Urinary bladder (tissue), 4 donors: ENCODE measurements around the gene MMP17. TPM values are rescaled to one million over a fixed set of nuclear protein-coding genes. Genes with fewer than 3 reads are reported as not detected.

Experiments used
- DNase-seq: peaks from one replicate; pipeline ENCODE4 v3.0.0-alpha.2; 2015; ENCODE audit errors: extremely low spot score
- H3K27ac ChIP-seq: one replicate; pipeline ENCODE4 v1.5.1; 2013; ENCODE audit warnings: low read depth, mild to moderate bottlenecking, moderate library complexity
- H3K36me3 ChIP-seq: one replicate; pipeline ENCODE4 v1.6.1; 2013; ENCODE audit warnings: mild to moderate bottlenecking, moderate library complexity; ENCODE audit not compliant: insufficient read depth
- H3K4me1 ChIP-seq: one replicate; pipeline ENCODE4 v1.6.1; 2013; ENCODE audit warnings: mild to moderate bottlenecking, moderate library complexity; ENCODE audit not compliant: insufficient read depth
- H3K4me3 ChIP-seq: one replicate; pipeline ENCODE4 v1.5.1; 2013; ENCODE audit warnings: low read depth, low read length
- WGBS: extraction: QIAGEN DNeasy Blood & Tissue Kit; methylation state at CpG from one replicate; pipeline ENCODE4 v1.1.7; 2013; 5-methylcytosine and 5-hydroxymethylcytosine counted together
- polyA plus RNA-seq: library from polyadenylated mRNA; stranded (reverse); fragments of 200-250 nt; gene quantifications from one replicate; pipeline ENCODE4 v1.2.3, GENCODE V29; 2013
- total RNA-seq: library from RNA; depleted of rRNA; stranded (reverse); fragments of >200 nt; gene quantifications from one replicate; pipeline ENCODE4 v1.2.3, GENCODE V29; 2014
- donor health status: healthy with polysubstance abuse.
- donor health status: healthy.

The MMP17 gene
- total and polyA plus RNA-seq, 2 donors = 3.9 to 6.9 TPM

DNA sequence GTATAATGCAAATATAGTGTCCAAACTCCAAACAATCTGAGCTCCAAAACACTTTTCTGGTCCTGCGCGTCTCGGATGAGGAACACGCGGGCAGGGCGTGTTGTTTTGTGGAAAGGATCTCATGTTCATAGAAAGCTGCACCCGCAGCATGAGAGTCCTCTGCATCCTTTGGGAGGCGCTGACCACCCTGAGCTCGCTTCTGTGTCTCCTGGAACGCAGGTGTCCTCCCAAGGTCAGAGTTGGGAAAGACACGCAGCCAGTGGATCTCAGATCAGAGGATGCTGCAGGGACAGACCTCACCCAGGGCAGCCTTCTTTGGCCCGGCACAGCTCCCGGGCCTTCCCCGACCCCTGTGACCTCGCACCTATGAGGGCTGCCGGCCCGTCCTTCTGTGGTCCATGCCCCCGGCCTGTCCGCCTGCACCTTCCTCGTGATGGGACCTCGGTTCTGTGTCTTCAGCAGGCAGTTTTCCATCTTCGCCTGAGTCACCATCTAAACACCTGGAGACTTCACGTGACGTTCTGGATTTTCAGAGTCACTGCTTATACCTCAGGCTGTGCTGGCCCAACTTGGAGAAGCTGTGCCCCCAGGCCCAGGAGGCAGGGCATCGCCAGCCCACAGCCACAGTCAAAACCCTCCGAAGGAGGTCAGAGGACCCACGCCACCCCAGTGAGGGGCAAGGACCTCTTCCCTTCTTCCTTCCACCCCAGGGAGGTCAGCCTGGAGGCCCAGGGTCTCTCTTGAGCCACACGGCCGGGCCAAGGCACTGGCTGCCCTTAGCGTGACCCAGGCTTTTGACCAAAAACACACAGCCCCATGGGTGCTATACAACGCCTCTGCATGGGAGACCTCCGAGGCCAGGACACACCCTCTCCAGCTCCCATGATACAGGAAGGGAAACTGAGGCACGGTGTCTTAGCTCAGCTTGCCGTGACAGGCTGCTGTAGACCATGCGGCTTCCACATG, 25.9 kb downstream of the MMP17 start:
- Histone ChIP-seq H3K27ac (no peak overlapping the region), H3K4me3 (no peak overlapping the region), H3K4me1 (no peaks in the 10 kb centered on the region), H3K36me3 (no peaks in the 10 kb centered on the region)
- no peak for DNase-seq
- 82% methylated on average over 35 of the region's 35 CpGs for WGBS

DNA sequence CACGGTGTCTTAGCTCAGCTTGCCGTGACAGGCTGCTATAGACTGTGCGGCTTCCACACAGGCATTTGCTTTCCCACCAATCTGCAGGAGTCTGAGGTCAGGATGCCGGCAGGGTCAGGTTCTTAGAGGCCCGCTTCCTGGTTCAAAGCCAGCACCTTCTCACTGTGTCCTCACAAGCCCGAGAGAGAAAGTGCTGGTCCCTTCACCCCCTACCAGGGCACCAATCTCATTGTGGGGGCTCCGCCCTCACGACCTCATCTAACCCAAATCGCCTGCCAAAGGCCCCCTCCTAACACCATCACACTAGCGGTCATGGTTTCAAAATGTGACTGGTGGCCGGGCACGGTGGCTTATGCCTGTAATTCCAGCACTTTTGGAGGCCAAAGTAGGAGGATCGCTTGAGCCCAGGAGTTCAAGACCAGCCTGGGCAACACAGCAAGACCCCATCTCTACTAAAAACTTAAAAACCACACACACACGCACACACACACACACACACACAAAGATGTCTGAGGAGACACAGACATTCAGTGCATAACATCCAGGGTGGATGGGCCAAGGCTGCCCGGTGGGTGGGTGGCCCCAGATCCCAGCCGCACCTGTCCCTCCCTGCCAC, 26.8 kb downstream of the MMP17 start:
- Histone ChIP-seq H3K27ac (no peak overlapping the region), H3K4me3 (no peak overlapping the region), H3K4me1 (no peaks in the 10 kb centered on the region), H3K36me3 (no peaks in the 10 kb centered on the region)
- WGBS = 80% methylated on average over 16 of the region's 16 CpGs
- DNase-seq = no peak

- Histone ChIP-seq H3K36me3 (no peaks in the 10 kb centered on the region), H3K27ac (no peak overlapping the region), H3K4me1 (no peaks in the 10 kb centered on the region), H3K4me3 (no peak overlapping the region)
- DNase-seq = no peak
- 46% methylated on average over 30 of the region's 30 CpGs for WGBS
These were observed 27.4 kb downstream of the MMP17 start for GRCh38 chr12:131855521-131856142.

DNA sequence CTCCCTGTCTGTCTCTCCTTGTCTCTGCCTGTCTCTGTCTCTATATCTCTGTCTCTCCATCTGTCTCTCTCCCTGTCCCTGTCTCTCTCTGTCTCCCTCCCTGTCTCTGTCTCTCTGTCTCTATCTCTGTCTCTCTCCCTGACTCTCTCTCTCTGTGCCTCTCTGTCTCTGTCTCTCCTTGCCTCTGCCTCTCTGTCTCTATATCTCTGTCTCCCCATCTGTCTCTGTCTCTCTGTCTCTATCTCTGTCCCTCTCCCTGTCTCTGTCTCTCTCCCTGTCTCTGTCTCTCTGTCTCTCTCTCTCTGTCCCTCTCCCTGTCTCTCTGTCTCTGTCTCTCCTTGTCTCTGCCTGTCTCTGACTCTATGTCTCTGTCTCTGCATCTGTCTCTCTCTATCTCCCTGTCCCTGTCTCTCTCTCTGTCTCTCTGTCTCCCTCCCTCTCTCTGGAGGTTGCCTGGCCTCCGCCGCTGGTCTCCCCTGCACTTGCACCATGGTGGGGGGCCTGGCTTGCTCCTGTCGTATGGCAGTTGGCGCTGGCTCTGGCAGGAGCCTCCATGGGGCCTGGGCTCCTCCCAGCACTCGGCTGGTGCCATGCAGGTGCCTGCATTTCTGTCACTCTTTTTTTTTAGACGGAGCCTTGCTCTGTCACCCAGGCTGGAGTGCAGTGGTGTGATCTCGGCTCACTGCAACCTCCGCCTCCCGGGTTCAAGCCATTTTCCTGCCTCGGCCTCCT, 28.3 kb downstream of the MMP17 start:
- DNase-seq = no peak
- no peaks in the 10 kb centered on the region for H3K36me3 ChIP-seq
- H3K27ac ChIP-seq = no peak overlapping the region
- H3K4me3 ChIP-seq = no peak overlapping the region
- WGBS = 86% methylated on average over 10 of the region's 10 CpGs
- no peaks in the 10 kb centered on the region for H3K4me1 ChIP-seq

GRCh38 chr12:131857908-131858850, 30.0 kb downstream of the MMP17 start:
- no peak for DNase-seq
- no peak overlapping the region for H3K4me3 ChIP-seq
- 79% methylated on average over 21 of the region's 21 CpGs for WGBS
- no peaks in the 10 kb centered on the region for H3K4me1 ChIP-seq
- H3K27ac ChIP-seq = no peak overlapping the region
- H3K36me3 ChIP-seq = no peaks in the 10 kb centered on the region

GRCh38 chr12:131860472-131861260, 32.5 kb downstream of the MMP17 start:
- peak; percentile 33 for DNase-seq
- WGBS = 29% methylated on average over 22 of the region's 22 CpGs
- no peaks in the 10 kb centered on the region for H3K36me3 ChIP-seq
- no peak overlapping the region for H3K27ac ChIP-seq
- H3K4me3 ChIP-seq = no peak overlapping the region
- no peaks in the 10 kb centered on the region for H3K4me1 ChIP-seq

DNA sequence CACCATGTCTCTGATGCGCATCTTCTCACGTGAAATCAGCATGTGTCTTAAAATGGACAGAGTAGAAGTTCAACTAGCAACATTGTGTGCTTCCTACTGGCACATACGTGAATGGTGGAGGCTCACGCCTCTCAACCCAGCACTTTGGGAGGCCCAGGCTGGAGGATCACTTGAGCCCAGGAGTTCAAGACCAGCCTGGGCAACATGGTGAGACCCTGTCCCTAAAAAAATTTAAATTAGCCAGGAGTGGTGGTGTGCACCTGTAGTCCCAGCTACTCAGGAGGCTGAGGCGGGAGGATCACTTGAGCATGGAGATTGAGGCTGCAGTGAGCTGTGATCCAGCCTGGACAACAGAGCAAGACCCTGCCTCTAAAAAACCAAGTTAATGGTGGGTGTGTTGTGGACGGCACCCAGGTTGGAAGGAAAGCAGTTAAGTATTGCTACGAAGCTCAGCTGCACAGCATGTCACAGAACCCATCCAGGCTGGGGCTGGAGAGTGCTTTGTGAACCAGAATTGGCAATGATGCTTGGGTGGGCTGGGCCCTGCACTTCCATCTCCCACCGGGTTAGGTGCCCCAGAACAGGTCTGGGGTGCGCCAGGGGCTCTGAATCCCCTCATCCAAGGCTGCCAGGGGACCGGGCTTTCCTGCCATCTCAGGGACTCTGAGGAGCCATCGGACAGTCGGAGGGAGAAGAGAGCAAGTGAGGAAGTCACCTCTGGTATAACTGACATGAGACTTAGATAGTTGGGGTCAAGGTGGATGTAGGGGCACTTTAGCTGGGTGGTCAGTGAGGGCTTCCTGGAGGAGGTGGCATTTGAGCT, 33.3 kb downstream of the MMP17 start:
- Histone ChIP-seq H3K4me1 (no peaks in the 10 kb centered on the region), H3K27ac (no peak overlapping the region), H3K4me3 (no peak overlapping the region), H3K36me3 (no peaks in the 10 kb centered on the region)
- no peak for DNase-seq
- WGBS = 88% methylated on average over 12 of the region's 12 CpGs

DNA sequence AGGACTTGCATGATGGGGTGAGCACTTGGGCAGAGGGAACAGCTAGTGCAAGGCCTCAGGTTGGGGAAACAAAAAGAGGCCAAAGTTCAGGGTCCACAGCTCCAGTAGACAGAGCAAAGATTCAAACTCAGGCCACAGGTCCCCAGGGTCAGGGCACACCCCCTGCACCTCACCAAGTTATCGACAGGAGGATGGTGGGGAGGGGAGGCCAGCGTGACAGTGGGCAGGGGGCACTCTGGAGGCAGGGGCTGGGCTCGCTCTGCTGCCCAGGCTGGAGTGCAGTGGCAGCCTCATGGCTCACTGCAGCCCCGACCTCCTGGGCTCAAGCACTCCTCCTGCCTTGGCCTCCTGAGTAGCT, 33.9 kb downstream of the MMP17 start:
- DNase-seq = no peak
- Histone ChIP-seq H3K36me3 (no peaks in the 10 kb centered on the region), H3K27ac (no peak overlapping the region), H3K4me1 (no peaks in the 10 kb centered on the region), H3K4me3 (no peak overlapping the region)
- 68% methylated on average over 4 of the region's 4 CpGs for WGBS

GRCh38 chr12:131862600-131862993, 34.4 kb downstream of the MMP17 start:
- H3K4me3 ChIP-seq = no peak overlapping the region
- no peaks in the 10 kb centered on the region for H3K4me1 ChIP-seq
- WGBS = 74% methylated on average over 14 of the region's 14 CpGs
- no peak for DNase-seq
- H3K27ac ChIP-seq = no peak overlapping the region
- H3K36me3 ChIP-seq = no peaks in the 10 kb centered on the region

DNA sequence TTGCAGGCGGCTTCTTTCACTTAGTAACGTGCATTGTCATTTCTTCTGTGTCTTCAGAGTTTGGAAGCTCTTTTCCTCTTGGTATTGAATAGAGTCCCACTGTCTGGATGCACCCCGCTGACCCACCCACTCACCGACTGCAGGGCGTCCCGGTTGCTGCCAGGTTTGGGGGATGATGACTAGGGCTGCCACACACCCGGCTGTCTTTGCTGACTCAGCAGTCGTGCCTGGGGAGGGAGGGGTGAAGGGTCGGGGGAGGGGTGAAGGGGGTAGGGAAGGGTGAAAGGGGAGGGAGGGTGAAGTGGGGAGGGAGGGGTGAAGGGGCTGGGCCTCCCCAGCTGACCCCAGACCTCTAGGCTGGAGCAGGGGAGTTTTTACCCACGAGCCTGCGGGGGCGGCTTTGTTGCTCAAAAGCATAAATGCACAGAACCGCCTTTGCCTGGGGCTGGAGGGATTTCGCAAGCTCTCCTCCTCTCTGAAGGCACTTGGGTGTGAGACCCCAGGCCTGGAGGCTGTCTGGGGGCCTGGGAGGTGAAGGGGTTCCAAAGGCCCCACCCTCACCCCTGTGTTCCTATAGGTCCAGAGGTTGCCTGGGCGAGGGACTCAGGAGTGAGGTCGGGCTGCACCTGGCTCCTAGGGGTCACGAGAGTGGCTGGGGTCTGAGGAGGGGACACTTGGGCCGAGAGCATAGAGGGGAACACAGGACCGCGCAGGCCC, 35.0 kb downstream of the MMP17 start:
- WGBS = 47% methylated on average over 20 of the region's 20 CpGs
- DNase-seq = no peak
- no peak overlapping the region for H3K27ac ChIP-seq

More for the DNA sequence above, 35.0 kb downstream of the MMP17 start:
- H3K36me3 ChIP-seq = no peaks in the 10 kb centered on the region
- no peaks in the 10 kb centered on the region for H3K4me1 ChIP-seq
- no peak overlapping the region for H3K4me3 ChIP-seq
